IPS-18a (cell line): Measurements from ENCODE around the gene PPP1R11.
"Not testable (repeated sequence)": the region's sequence is repeated elsewhere in the genome, so short reads cannot be mapped to it uniquely, and the experiment has no call there.

ENCODE experiments used
- H3K27ac ChIP-seq: one replicate; pipeline ENCODE4 v1.5.1; 2013; ENCODE audit warnings: low read length
- H3K27me3 ChIP-seq: one replicate; pipeline ENCODE4 v1.6.1; 2013; ENCODE audit warnings: mild to moderate bottlenecking, low read length; ENCODE audit not compliant: control insufficient read depth, insufficient read depth
- H3K36me3 ChIP-seq: one replicate; pipeline ENCODE4 v1.6.1; 2013; ENCODE audit warnings: low read depth, low read length; ENCODE audit not compliant: control insufficient read depth
- H3K4me1 ChIP-seq: one replicate; pipeline ENCODE4 v1.6.1; 2013; ENCODE audit warnings: low read depth, low read length; ENCODE audit not compliant: control insufficient read depth
- H3K4me3 ChIP-seq: one replicate; pipeline ENCODE4 v1.5.1; 2013; ENCODE audit warnings: low read length
- H3K9ac ChIP-seq: one replicate; pipeline ENCODE4 v1.6.1; 2013; ENCODE audit warnings: mild to moderate bottlenecking, low read length, moderate library complexity
- H3K9me3 ChIP-seq: one replicate; pipeline ENCODE4 v1.6.1; 2013; ENCODE audit warnings: low read depth, low read length; ENCODE audit not compliant: control insufficient read depth

PPP1R11 gene

DNA sequence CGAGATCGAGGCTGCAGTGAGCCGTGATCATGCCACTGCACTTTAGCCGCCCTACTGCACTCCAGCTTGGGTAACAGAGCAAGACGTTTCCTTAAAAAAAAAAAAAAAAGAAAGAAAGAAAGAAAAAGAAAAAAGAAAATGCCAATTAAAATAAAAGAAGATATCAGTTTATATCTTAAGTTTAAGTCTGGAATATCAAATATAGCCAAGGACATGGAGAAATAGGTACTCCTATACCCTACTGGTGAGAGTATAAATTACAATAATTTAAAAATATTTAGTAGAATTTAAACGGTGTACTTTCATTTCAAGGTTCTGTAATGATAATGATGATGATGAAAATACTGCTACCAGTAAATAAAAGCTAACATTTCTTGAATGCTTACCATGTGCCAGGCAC, 49.7 kb downstream of the PPP1R11 start:
- H3K27ac ChIP-seq: no peak overlapping the region
- no peak overlapping the region for H3K4me3 ChIP-seq
- H3K27me3 ChIP-seq: peaks cover 27% of the 10 kb centered on the region
- H3K9ac ChIP-seq: no peak overlapping the region
- H3K9me3 ChIP-seq: no peaks in the 10 kb centered on the region
- no peaks in the 10 kb centered on the region for H3K36me3 ChIP-seq
- H3K4me1 ChIP-seq: no peaks in the 10 kb centered on the region

DNA sequence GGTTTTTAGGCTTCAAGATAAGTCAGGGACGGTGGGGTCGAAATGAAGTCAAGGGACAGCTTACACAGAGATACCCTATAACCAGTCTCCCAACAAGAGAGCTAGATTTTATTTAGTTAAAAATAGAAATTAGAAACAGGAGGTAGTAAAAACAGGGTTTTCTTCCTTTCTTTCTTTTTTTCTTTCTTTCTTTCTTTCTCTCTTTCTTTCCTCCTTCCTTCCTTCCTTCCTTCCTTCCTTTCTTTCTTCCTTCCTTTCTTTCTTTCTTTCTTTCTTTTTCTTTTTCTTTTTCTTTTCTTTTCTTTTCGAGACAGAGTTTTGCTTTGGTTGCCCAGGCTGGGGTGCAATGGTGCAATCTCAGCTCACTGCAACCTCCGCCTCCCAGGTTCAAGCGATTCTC, 51.7 kb downstream of the PPP1R11 start:
- H3K9me3 ChIP-seq, H3K36me3 ChIP-seq, H3K9ac ChIP-seq, H3K27ac ChIP-seq, H3K4me1 ChIP-seq, H3K4me3 ChIP-seq: not testable (repeated sequence)
- H3K27me3 ChIP-seq: peaks cover 14% of the 10 kb centered on the region
